ENCODE results near the gene PRDM5. TPM values are rescaled to one million over a fixed set of nuclear protein-coding genes. Genes with fewer than 3 reads are reported as not detected.

The PRDM5 gene
- total RNA-seq, 3 donors from 2014 or later (not counting 1 experiment from before 2014, with no cell fraction given), result not detected

DNA sequence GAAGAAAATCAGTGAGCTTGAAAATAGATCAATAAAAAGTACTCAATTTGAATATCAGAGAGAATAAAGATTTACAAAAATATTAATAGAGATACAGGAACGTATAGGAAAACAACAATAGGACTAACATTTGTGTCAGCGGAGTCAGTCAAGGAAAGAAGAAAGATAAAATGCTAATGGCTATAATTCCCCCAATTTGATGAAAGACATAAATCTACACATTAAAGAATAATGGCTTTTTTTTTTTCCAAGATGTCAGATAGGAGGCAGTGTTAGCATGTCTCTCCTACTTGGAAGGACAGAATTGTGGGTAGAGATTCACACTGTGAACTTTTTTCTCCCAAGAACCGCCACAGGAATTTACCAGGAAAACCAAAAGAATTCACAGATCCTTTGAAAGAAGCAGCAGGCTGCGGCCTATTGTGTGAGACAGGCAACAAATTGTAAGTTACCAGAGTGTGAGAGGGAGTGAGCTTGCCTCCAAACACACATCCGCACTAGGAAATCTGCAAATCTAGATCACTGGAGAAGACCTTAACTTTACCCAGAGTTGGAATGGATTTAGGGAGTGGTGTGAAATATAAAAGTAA, 249.9 kb downstream of the PRDM5 start:
- no peak overlapping the region for H3K4me3 Mint-ChIP-seq
- intact Hi-C loops (cut with micrococcal nuclease), result no loop called here
- no peak overlapping the region for H3K4me3 ChIP-seq (ENCODE audit: low read length)
- H3K27ac Mint-ChIP-seq, result no peak overlapping the region
- DNase-seq (no peak), ATAC-seq (no peak)
- peaks cover 15 to 21% of the 10 kb centered on the region in 2 donors for H3K9me3 Mint-ChIP-seq
- no peaks in the 10 kb centered on the region for H3K27me3 Mint-ChIP-seq (ENCODE audit: low read depth in 2 of 2)
- no peaks in the 10 kb centered on the region for H3K4me1 ChIP-seq (ENCODE audit: control insufficient read depth, insufficient read depth, low read length)
- H3K4me1 Mint-ChIP-seq, result no peaks in the 10 kb centered on the region
- TF ChIP-seq, protein P1, sequence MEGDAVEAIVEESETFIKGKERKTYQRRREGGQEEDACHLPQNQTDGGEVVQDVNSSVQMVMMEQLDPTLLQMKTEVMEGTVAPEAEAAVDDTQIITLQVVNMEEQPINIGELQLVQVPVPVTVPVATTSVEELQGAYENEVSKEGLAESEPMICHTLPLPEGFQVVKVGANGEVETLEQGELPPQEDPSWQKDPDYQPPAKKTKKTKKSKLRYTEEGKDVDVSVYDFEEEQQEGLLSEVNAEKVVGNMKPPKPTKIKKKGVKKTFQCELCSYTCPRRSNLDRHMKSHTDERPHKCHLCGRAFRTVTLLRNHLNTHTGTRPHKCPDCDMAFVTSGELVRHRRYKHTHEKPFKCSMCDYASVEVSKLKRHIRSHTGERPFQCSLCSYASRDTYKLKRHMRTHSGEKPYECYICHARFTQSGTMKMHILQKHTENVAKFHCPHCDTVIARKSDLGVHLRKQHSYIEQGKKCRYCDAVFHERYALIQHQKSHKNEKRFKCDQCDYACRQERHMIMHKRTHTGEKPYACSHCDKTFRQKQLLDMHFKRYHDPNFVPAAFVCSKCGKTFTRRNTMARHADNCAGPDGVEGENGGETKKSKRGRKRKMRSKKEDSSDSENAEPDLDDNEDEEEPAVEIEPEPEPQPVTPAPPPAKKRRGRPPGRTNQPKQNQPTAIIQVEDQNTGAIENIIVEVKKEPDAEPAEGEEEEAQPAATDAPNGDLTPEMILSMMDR (IDR thresholded peaks at IDR 0.05), result no peak
- 91% methylated on average over 3 of the region's 5 CpGs for WGBS (ENCODE audit: insufficient coverage)
- peaks cover 11% of the 10 kb centered on the region for H3K9me3 ChIP-seq (ENCODE audit: control insufficient read depth, insufficient read depth, low read length)
- H3K36me3 Mint-ChIP-seq, result peaks cover 5% of the 10 kb centered on the region
- H3K36me3 ChIP-seq (ENCODE audit: control insufficient read depth, insufficient read depth, low read length), result no peaks in the 10 kb centered on the region
- no peak overlapping the region for H3K27ac ChIP-seq (ENCODE audit: low read length)
- H3K27me3 ChIP-seq (ENCODE audit: control insufficient read depth, insufficient read depth, low read length), result no peaks in the 10 kb centered on the region

DNA sequence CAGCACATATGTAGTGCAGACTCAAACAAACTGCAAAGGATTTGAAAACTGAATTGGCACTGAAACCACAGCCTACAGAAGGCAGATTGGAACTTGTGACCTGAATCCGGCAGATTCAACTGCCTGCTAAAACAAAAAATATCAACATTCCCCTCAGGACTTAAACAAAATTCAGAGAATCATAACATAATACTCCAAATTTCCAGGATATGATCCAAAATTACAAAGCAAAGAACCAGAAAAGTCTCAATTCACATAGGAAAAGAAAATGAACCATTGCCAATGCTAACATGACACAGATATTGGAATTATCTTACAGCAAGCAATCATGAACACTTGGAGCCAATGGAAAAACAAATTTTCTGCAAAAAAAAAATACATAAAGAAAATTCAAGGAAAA, 250.4 kb downstream of the PRDM5 start:
- H3K27ac Mint-ChIP-seq, result no peak overlapping the region
- Histone ChIP-seq H3K4me1 (ENCODE audit: control insufficient read depth, insufficient read depth, low read length) (no peaks in the 10 kb centered on the region), H3K27ac (ENCODE audit: low read length) (no peak overlapping the region), H3K36me3 (ENCODE audit: control insufficient read depth, insufficient read depth, low read length) (no peaks in the 10 kb centered on the region), H3K4me3 (ENCODE audit: low read length) (no peak overlapping the region), H3K27me3 (ENCODE audit: control insufficient read depth, insufficient read depth, low read length) (no peaks in the 10 kb centered on the region), H3K9me3 (ENCODE audit: control insufficient read depth, insufficient read depth, low read length) (peaks cover 11% of the 10 kb centered on the region)
- H3K27me3 Mint-ChIP-seq (ENCODE audit: low read depth in 2 of 2), result no peaks in the 10 kb centered on the region
- TF ChIP-seq, protein P1 (IDR thresholded peaks at IDR 0.05), result no peak
- peaks cover 13 to 16% of the 10 kb centered on the region in 2 donors for H3K9me3 Mint-ChIP-seq
- DNase-seq (no peak), ATAC-seq (no peak)
- 65% methylated on average over 1 of the region's 1 CpG for WGBS (ENCODE audit: insufficient coverage)
- intact Hi-C loops (cut with micrococcal nuclease), result no loop called here
- no peaks in the 10 kb centered on the region for H3K4me1 Mint-ChIP-seq
- peaks cover 5% of the 10 kb centered on the region for H3K36me3 Mint-ChIP-seq
- H3K4me3 Mint-ChIP-seq, result no peak overlapping the region

- H3K27ac Mint-ChIP-seq, result no peak overlapping the region
- WGBS (ENCODE audit: insufficient coverage), result 86% methylated on average over 3 of the region's 3 CpGs
- ATAC-seq (no peak), DNase-seq (no peak)
- Histone ChIP-seq H3K27ac (ENCODE audit: low read length) (no peak overlapping the region), H3K27me3 (ENCODE audit: control insufficient read depth, insufficient read depth, low read length) (no peaks in the 10 kb centered on the region), H3K36me3 (ENCODE audit: control insufficient read depth, insufficient read depth, low read length) (no peaks in the 10 kb centered on the region), H3K4me3 (ENCODE audit: low read length) (no peak overlapping the region), H3K9me3 (ENCODE audit: control insufficient read depth, insufficient read depth, low read length) (peaks cover 11% of the 10 kb centered on the region), H3K4me1 (ENCODE audit: control insufficient read depth, insufficient read depth, low read length) (no peaks in the 10 kb centered on the region)
- no peak overlapping the region for H3K4me3 Mint-ChIP-seq
- TF ChIP-seq, protein P1 (IDR thresholded peaks at IDR 0.05), result no peak
- intact Hi-C loops (cut with micrococcal nuclease), result no loop called here
- H3K4me1 Mint-ChIP-seq, result no peaks in the 10 kb centered on the region
- H3K9me3 Mint-ChIP-seq, result peaks cover 11 to 15% of the 10 kb centered on the region in 2 donors
- H3K36me3 Mint-ChIP-seq, result peaks cover 5% of the 10 kb centered on the region
- no peaks in the 10 kb centered on the region for H3K27me3 Mint-ChIP-seq (ENCODE audit: low read depth in 2 of 2)
These were observed 251.0 kb downstream of the PRDM5 start for GRCh38 chr4:120671538-120671937.

DNA sequence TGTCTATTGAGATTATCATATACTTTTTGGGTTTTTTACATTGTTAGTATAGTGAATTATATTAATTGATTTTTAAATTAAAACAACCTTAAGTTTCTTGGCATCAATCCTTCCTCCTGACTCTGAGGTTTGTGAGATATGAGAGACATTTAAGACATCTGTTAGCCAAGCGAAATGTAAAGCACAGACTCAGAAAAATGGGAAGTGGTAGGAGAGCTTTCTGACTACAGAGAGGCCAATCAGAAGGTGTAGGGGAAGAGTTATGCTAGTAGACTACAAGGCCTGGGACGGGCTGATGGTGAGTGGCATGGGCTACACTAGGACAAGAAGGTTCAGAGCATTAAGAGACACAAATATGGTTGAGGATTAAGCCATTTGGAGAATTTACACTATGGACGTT, 255.4 kb downstream of the PRDM5 start:
- Mint-ChIP-seq H3K4me1 (no peaks in the 10 kb centered on the region), H3K27me3 (ENCODE audit: low read depth in 2 of 2) (no peaks in the 10 kb centered on the region), H3K9me3 (peaks cover under 1 to 7% of the 10 kb centered on the region in 2 donors)

More for the DNA sequence above, 255.4 kb downstream of the PRDM5 start:
- H3K27ac ChIP-seq (ENCODE audit: low read length), result no peak overlapping the region
- TF ChIP-seq, protein P1 (IDR thresholded peaks at IDR 0.05), result no peak
- no peak overlapping the region for H3K4me3 ChIP-seq (ENCODE audit: low read length)
- Mint-ChIP-seq H3K4me3 (no peak overlapping the region), H3K27ac (no peak overlapping the region), H3K36me3 (peaks cover 4% of the 10 kb centered on the region)
- intact Hi-C loops (cut with micrococcal nuclease), result no loop called here
- H3K9me3 ChIP-seq (ENCODE audit: control insufficient read depth, insufficient read depth, low read length), result no peaks in the 10 kb centered on the region
- WGBS (ENCODE audit: insufficient coverage), result 68% methylated on average over 3 of the region's 3 CpGs
- H3K27me3 ChIP-seq (ENCODE audit: control insufficient read depth, insufficient read depth, low read length), result no peaks in the 10 kb centered on the region
- no peak for DNase-seq
- no peak for ATAC-seq
- H3K36me3 ChIP-seq (ENCODE audit: control insufficient read depth, insufficient read depth, low read length), result no peaks in the 10 kb centered on the region
- H3K4me1 ChIP-seq (ENCODE audit: control insufficient read depth, insufficient read depth, low read length), result no peaks in the 10 kb centered on the region

Measured in natural killer cell (primary cell).